Articular chondrocyte of knee joint (primary cell): ENCODE data around the gene BOK. TPM values are rescaled to one million over a fixed set of nuclear protein-coding genes. Genes with fewer than 3 reads are reported as not detected.

Experiments used
- small RNA-seq: library from RNA; depleted of rRNA; stranded (forward); fragments of <200 nt; gene quantifications from one replicate; pipeline ENCODE3, GENCODE V24; 2012
- total RNA-seq: library from RNA; depleted of rRNA; stranded (reverse); fragments of >200 nt; gene quantifications from 2 replicates; pipeline ENCODE4 v1.2.3, GENCODE V29; 2012

Gene BOK
- 24.3 and 27.2 TPM in 2 replicates for total RNA-seq

GRCh38 chr2:241558532-241559322 lies at the start of gene BOK:
BOK (plus strand) TSS chr2:241558745; CDS start chr2:241559484, 739 bp downstream.

Small RNA genes lying within 50 kb of the gene (small RNA-seq; reads per million reads assigned to genes)
- gene RNA5SP122, result 0.99 reads per million, percentile 42 among the genes with 10 or more reads in this experiment

Other genes with a start within 250 kb of the BOK start
- 880 and 1,110 TPM in 2 replicates for gene HDLBP, start 243.1 kb upstream of the BOK start, total RNA-seq
- gene SEPTIN2, start 242.8 kb upstream of the BOK start, total RNA-seq, result 563 and 626 TPM in 2 replicates
- gene FARP2, start 202.5 kb upstream of the BOK start, total RNA-seq, result 38.2 and 48.0 TPM in 2 replicates
- 127 and 135 TPM in 2 replicates for gene STK25, start 50.2 kb upstream of the BOK start, total RNA-seq
- 31.9 and 35.3 TPM in 2 replicates for gene THAP4, start 78.4 kb downstream of the BOK start, total RNA-seq
- gene ATG4B, start 78.9 kb downstream of the BOK start, total RNA-seq, result 45.7 and 47.6 TPM in 2 replicates
- 18.3 and 21.0 TPM in 2 replicates for gene DTYMK, start 128.1 kb downstream of the BOK start, total RNA-seq
- gene ING5, start 143.3 kb downstream of the BOK start, total RNA-seq, result 11.8 and 13.1 TPM in 2 replicates
- gene D2HGDH, start 175.9 kb downstream of the BOK start, total RNA-seq, result 11.7 and 11.8 TPM in 2 replicates
- 0.26 TPM in 1 of 2 replicates, not detected in the other for gene GAL3ST2, start 218.1 kb downstream of the BOK start, total RNA-seq